HCT116 (cell line): Measurements from ENCODE around the gene TICRR. TPM values are rescaled to one million over a fixed set of nuclear protein-coding genes. Genes with fewer than 3 reads are reported as not detected.

Experiments
- ATAC-seq: fragments of 200-7000 bp; cut with Tn5 transposase; 2 replicates; pipeline ENCODE4 v1.9.1; 2020; ENCODE audit warnings: mild to moderate bottlenecking, moderate library complexity
- BruUV-seq: library from RNA; stranded (reverse); fragments of 400-500 nt; replicated peaks from 2 replicates; lab custom pipeline; 2021; lab: Mats Ljungman, UMichigan
- CTCF ChIA-PET: fragments of 300-600 bp; sonication (Branson Sonifier 250); formaldehyde crosslinking; loops from one replicate; lab custom pipeline; 2021; ENCODE audit warnings: antibody characterized with exemption; lab: Charles Lee
- POLR2A ChIA-PET: fragments of 300-600, 350-600 bp; sonication (Branson Sonifier 250); formaldehyde crosslinking; loops from one replicate; lab custom pipeline; 2021; ENCODE audit warnings: antibody characterized with exemption; lab: Charles Lee
- RAD21 ChIA-PET, 2 experiments: fragments of 300-600 bp; sonication (Branson Sonifier 250); formaldehyde crosslinking; loops; one replicate each; lab custom pipeline; 2023; ENCODE audit warnings: low total read pairs in 2 of 2; ENCODE audit not compliant: uncharacterized antibody in 2 of 2, unreplicated experiment in 2 of 2, low non-redundant PET in 1 of 2; lab: Charles Lee
- DNase-seq: peaks from one replicate; pipeline ENCODE4 v3.0.0-alpha.2; 2010; ENCODE audit warnings: low read depth, low spot score
- H2AFZ ChIP-seq: fragments of 200-600 bp; shearing (Covaris generic), sonication (generic); 2 replicates; pipeline ENCODE4 v1.6.1; 2017; ENCODE audit warnings: low read depth, mixed run types, mixed read lengths, antibody characterized with exemption, low read length; ENCODE audit not compliant: poor library complexity, severe bottlenecking
- H3K27ac ChIP-seq: 2 replicates; pipeline ENCODE4 v1.5.1; 2012; ENCODE audit warnings: low read depth, low read length
- H3K27me3 ChIP-seq: fragments of 200-600 bp; sonication (generic); 2 replicates; pipeline ENCODE4 v1.6.1; 2016; ENCODE audit warnings: mixed run types, low read length, mixed read lengths; ENCODE audit not compliant: insufficient read depth
- H3K36me3 ChIP-seq, 2 experiments: fragments of 200-500 bp in 1 of 2; fragments of 200-600 bp in 1 of 2; sonication (Bioruptor generic) in 1 of 2; sonication (generic) in 1 of 2; 2 replicates each; pipeline versions ENCODE4 v1.5.1 to v1.6.1; 2014 to 2016; ENCODE audit warnings: low read length in 2 of 2, inconsistent platforms in 1 of 2, mixed read lengths in 1 of 2, mixed run types in 1 of 2; ENCODE audit not compliant: insufficient read depth in 2 of 2, control insufficient read depth in 1 of 2
- H3K4me1 ChIP-seq, 2 experiments: fragments of 200-600 bp in 1 of 2; sonication (generic) in 1 of 2; 2 replicates each; pipeline versions ENCODE4 v1.5.1 to v1.6.1; 2012 to 2017; ENCODE audit warnings: low read length in 2 of 2, inconsistent platforms in 1 of 2, mild to moderate bottlenecking in 1 of 2, mixed read lengths in 1 of 2, mixed run types in 1 of 2, moderate library complexity in 1 of 2; ENCODE audit not compliant: insufficient read depth in 2 of 2, control insufficient read depth in 1 of 2
- H3K4me2 ChIP-seq: fragments of 200-600 bp; sonication (generic); 2 replicates; pipeline ENCODE4 v1.6.1; 2017; ENCODE audit warnings: mixed run types, low read length, mixed read lengths
- H3K4me3 ChIP-seq, 2 experiments: fragments of 200-600 bp in 1 of 2; sonication (generic) in 1 of 2; replicated peaks in 1 of 2; 2 replicates each; pipeline ENCODE4 v1.5.1; 2011 to 2016; ENCODE audit warnings: low read length in 2 of 2, control low read depth in 1 of 2, low read depth in 1 of 2, mild to moderate bottlenecking in 1 of 2, mixed read lengths in 1 of 2, mixed run types in 1 of 2
- H3K79me2 ChIP-seq: fragments of 200-600 bp; sonication (generic); 2 replicates; pipeline ENCODE4 v1.6.1; 2017; ENCODE audit warnings: mild to moderate bottlenecking, mixed run types, low read length, moderate library complexity, mixed read lengths; ENCODE audit not compliant: insufficient read depth
- H3K9ac ChIP-seq: fragments of 200-600 bp; sonication (generic); 2 replicates; pipeline ENCODE4 v1.6.1; 2016; ENCODE audit warnings: low read length, mixed read lengths
- H3K9me2 ChIP-seq: fragments of 200-600 bp; sonication (generic), shearing (Covaris generic); 2 replicates; pipeline ENCODE4 v1.6.1; 2017; ENCODE audit warnings: mixed run types, mild to moderate bottlenecking, moderate library complexity; ENCODE audit not compliant: insufficient read depth
- H3K9me3 ChIP-seq, 2 experiments: fragments of 200-500 bp in 1 of 2; fragments of 200-600 bp in 1 of 2; sonication (Bioruptor generic) in 1 of 2; sonication (generic) in 1 of 2; 2 replicates each; pipeline ENCODE4 v1.6.1; 2014 to 2017; ENCODE audit warnings: low read length in 2 of 2, mixed read lengths in 2 of 2, inconsistent platforms in 1 of 2, low read depth in 1 of 2, mild to moderate bottlenecking in 1 of 2, mixed run types in 1 of 2, moderate library complexity in 1 of 2; ENCODE audit not compliant: control insufficient read depth in 1 of 2, insufficient read depth in 1 of 2
- H4K20me1 ChIP-seq: fragments of 200-600 bp; sonication (generic), shearing (Covaris generic); 2 replicates; pipeline ENCODE4 v1.6.1; 2017; ENCODE audit warnings: mixed run types, mild to moderate bottlenecking, moderate library complexity; ENCODE audit not compliant: insufficient read depth
- ATF3 ChIP-seq: IDR thresholded peaks from 2 replicates; pipeline ENCODE4 v1.6.1; 2012
- CEBPB ChIP-seq: IDR thresholded peaks from 2 replicates; pipeline ENCODE4 v1.6.1; 2012; ENCODE audit warnings: low read depth
- CTCF ChIP-seq, 3 experiments: fragments of 200-600 bp in 1 of 3; sonication (generic) in 1 of 3; IDR thresholded peaks in 2 of 3; conservative IDR thresholded peaks in 1 of 3; 2 replicates each; pipeline ENCODE4 v1.5.1; 2012 to 2017; ENCODE audit warnings: low read depth in 2 of 3, low read length in 2 of 3, antibody characterized with exemption in 1 of 3, borderline replicate concordance in 1 of 3, control low read depth in 1 of 3, mild to moderate bottlenecking in 1 of 3, mixed read lengths in 1 of 3, mixed run types in 1 of 3, moderate library complexity in 1 of 3; ENCODE audit not compliant: insufficient read depth in 1 of 3
- ELF1 ChIP-seq: IDR thresholded peaks from 2 replicates; pipeline ENCODE4 v1.6.1; 2012; ENCODE audit warnings: low read depth, borderline replicate concordance
- EZH2 ChIP-seq: fragments of 200-600 bp; sonication (generic); IDR thresholded peaks from 2 replicates; pipeline ENCODE4 v1.6.1; 2017; ENCODE audit warnings: antibody characterized with exemption, mixed run types
- EZH2phosphoT487 ChIP-seq: fragments of 200-600 bp; IDR thresholded peaks from 2 replicates; pipeline ENCODE4 v1.6.1; 2018; ENCODE audit warnings: antibody characterized with exemption, borderline replicate concordance
- MAX ChIP-seq: IDR thresholded peaks from 2 replicates; pipeline ENCODE4 v1.6.1; 2012
- POLR2A ChIP-seq: IDR thresholded peaks from 2 replicates; pipeline ENCODE4 v1.7.0; 2011; ENCODE audit warnings: borderline replicate concordance; ENCODE audit not compliant: insufficient read depth, insufficient read length; ENCODE audit errors: extremely low read depth
- POLR2AphosphoS5 ChIP-seq: IDR thresholded peaks from 2 replicates; pipeline ENCODE4 v1.6.1; 2011; ENCODE audit warnings: mild to moderate bottlenecking, low read depth, low read length, moderate library complexity
- RAD21 ChIP-seq: IDR thresholded peaks from 2 replicates; pipeline ENCODE4 v1.6.1; 2012; ENCODE audit warnings: low read depth, mild to moderate bottlenecking
- SRF ChIP-seq: IDR thresholded peaks from 2 replicates; pipeline ENCODE4 v1.6.1; 2012; ENCODE audit warnings: low read depth
- ZFX ChIP-seq: fragments of 450-650 bp; IDR thresholded peaks from 2 replicates; pipeline ENCODE4 v1.6.1; 2017
- ZNF274 ChIP-seq: fragments of 200-500 bp; sonication (Bioruptor generic); IDR thresholded peaks from 2 replicates; pipeline ENCODE4 v1.6.1; 2014; ENCODE audit warnings: mild to moderate bottlenecking, low read depth, low read length, inconsistent platforms
- intact Hi-C: fragments of 100-400 bp; cut with micrococcal nuclease; formaldehyde crosslinking; loops from 2 replicates; pipeline ENCODE4 v1.10.0; 2022
- total RNA-seq: library from RNA; stranded (reverse); gene quantifications from one replicate; pipeline ENCODE4 v1.2.1, GENCODE V29; 2021; ENCODE audit not compliant: unreplicated experiment
- TF ChIP-seq, protein P1 (sequence below): IDR thresholded peaks from 2 replicates; pipeline ENCODE4 v1.6.1; 2011; ENCODE audit warnings: mild to moderate bottlenecking, low read length, moderate library complexity; ENCODE audit not compliant: insufficient replicate concordance; ENCODE audit errors: extremely low read depth
- TF ChIP-seq, protein P2 (sequence below): IDR thresholded peaks from 2 replicates; pipeline ENCODE4 v1.6.1; 2012; ENCODE audit warnings: low read depth

The TICRR gene
- total RNA-seq, 1 experiment from 2014 or later, result 24.8 TPM

DNA sequence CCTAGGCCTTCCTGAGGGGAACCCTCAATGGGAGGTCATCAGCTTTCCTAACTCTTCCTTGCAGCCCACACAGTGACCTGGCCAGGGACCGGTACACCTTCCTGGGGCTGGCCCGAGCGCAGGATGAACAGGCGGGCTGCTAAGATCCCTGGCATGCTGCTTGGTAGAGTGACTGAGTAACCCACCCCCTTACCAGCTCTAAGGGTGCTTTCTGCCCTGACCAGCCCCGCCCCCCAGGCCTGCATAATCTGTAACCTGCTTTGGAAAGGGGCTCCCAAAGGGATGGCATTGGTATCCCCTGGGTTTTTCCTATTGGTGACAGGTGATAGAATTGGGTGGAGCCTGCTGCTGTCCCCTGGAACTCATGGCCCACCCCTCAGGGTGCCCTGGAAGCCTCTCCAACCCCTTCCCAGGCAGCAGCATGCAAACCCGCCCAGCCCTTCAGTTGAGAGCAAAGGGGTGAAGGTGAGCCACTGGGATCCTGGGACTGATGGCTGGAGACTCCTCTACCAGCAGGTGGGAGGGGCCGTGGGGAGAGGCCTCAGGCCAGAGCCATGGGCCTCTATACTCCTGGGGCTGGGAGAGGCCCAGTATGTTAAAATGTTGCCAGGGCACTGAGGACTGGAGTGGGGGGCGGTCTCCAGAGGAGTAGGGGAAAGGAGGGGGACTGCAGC lies 91.1 kb downstream of the TICRR start:
- Histone ChIP-seq H2AFZ (no peak overlapping the region), H3K27ac (no peak overlapping the region), H3K27me3 (no peaks in the 10 kb centered on the region), H4K20me1 (no peaks in the 10 kb centered on the region), H3K4me1 (peaks cover 0 to 5% of the 10 kb centered on the region in 2 experiments; a peak in 1 of 4 replicates), H3K4me2 (no peak overlapping the region), H3K36me3 (no peaks in the 10 kb centered on the region), H3K9ac (no peak overlapping the region), H3K79me2 (no peaks in the 10 kb centered on the region), H3K9me2 (no peaks in the 10 kb centered on the region), H3K9me3 (no peaks in the 10 kb centered on the region), H3K4me3 (no peak overlapping the region)
- ChIA-PET RAD21 (no interaction called here), POLR2A (no interaction called here), CTCF (no interaction called here)
- DNase-seq (no peak), ATAC-seq (no peak)
- TF ChIP-seq POLR2A (no peak), EZH2 (no peak), CEBPB (no peak), ELF1 (no peak), ATF3 (no peak), ZNF274 (no peak), POLR2AphosphoS5 (no peak), RAD21 (no peak), MAX (no peak), ZFX (no peak), CTCF (IDR thresholded peaks at IDR 0.05 in 2 of 3, conservative IDR thresholded peaks at IDR 0.05 in 1 of 3; ENCODE audit: borderline replicate concordance in 1 of 3, insufficient read depth in 1 of 3, low read depth in 2 of 3, low read length in 2 of 3) (no peak), EZH2phosphoT487 (no peak), SRF (no peak)
- TF ChIP-seq, protein P1, sequence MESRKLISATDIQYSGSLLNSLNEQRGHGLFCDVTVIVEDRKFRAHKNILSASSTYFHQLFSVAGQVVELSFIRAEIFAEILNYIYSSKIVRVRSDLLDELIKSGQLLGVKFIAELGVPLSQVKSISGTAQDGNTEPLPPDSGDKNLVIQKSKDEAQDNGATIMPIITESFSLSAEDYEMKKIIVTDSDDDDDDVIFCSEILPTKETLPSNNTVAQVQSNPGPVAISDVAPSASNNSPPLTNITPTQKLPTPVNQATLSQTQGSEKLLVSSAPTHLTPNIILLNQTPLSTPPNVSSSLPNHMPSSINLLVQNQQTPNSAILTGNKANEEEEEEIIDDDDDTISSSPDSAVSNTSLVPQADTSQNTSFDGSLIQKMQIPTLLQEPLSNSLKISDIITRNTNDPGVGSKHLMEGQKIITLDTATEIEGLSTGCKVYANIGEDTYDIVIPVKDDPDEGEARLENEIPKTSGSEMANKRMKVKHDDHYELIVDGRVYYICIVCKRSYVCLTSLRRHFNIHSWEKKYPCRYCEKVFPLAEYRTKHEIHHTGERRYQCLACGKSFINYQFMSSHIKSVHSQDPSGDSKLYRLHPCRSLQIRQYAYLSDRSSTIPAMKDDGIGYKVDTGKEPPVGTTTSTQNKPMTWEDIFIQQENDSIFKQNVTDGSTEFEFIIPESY, result no peak
- TF ChIP-seq, protein P2, sequence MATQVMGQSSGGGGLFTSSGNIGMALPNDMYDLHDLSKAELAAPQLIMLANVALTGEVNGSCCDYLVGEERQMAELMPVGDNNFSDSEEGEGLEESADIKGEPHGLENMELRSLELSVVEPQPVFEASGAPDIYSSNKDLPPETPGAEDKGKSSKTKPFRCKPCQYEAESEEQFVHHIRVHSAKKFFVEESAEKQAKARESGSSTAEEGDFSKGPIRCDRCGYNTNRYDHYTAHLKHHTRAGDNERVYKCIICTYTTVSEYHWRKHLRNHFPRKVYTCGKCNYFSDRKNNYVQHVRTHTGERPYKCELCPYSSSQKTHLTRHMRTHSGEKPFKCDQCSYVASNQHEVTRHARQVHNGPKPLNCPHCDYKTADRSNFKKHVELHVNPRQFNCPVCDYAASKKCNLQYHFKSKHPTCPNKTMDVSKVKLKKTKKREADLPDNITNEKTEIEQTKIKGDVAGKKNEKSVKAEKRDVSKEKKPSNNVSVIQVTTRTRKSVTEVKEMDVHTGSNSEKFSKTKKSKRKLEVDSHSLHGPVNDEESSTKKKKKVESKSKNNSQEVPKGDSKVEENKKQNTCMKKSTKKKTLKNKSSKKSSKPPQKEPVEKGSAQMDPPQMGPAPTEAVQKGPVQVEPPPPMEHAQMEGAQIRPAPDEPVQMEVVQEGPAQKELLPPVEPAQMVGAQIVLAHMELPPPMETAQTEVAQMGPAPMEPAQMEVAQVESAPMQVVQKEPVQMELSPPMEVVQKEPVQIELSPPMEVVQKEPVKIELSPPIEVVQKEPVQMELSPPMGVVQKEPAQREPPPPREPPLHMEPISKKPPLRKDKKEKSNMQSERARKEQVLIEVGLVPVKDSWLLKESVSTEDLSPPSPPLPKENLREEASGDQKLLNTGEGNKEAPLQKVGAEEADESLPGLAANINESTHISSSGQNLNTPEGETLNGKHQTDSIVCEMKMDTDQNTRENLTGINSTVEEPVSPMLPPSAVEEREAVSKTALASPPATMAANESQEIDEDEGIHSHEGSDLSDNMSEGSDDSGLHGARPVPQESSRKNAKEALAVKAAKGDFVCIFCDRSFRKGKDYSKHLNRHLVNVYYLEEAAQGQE, result no peak
- intact Hi-C loops, result no loop called here
- BruUV-seq, result no TSS peak
